Ishikawa (cell line): ENCODE data around the gene CNNM1.

Experiments
- MAX ChIP-seq: IDR thresholded peaks from 2 replicates; pipeline ENCODE4 v1.6.1; 2012
- ZBTB7A ChIP-seq: IDR thresholded peaks from 2 replicates; pipeline ENCODE4 v1.6.1; 2012; ENCODE audit warnings: low read depth

GRCh38 chr10:99357691-99358090, 28.5 kb downstream of the CNNM1 start:
- TF ChIP-seq ZBTB7A (no peak), MAX (no peak)
